ENCODE measurements around the gene DUSP22. TPM values are rescaled to one million over a fixed set of nuclear protein-coding genes. Genes with fewer than 3 reads are reported as not detected.

The DUSP22 gene
- total and polyA plus RNA-seq, 2 experiments from 2014 or later = 12.8 to 36.8 TPM

GRCh38 chr6:277746-278145, 14.5 kb upstream of the DUSP22 start:
- Histone ChIP-seq H3K36me3 (ENCODE audit: insufficient read depth) (no peaks in the 10 kb centered on the region), H3K4me2 (no peak overlapping the region), H3K9me2 (ENCODE audit: insufficient read depth) (no peaks in the 10 kb centered on the region; the same call in 1 of the 2 replicates), H3K27me3 (ENCODE audit: insufficient read depth) (no peaks in the 10 kb centered on the region), H3K4me1 (ENCODE audit: insufficient read depth) (no peaks in the 10 kb centered on the region), H3K27ac (ENCODE audit: low read depth) (no peak overlapping the region), H3K79me2 (replicated peaks; ENCODE audit: insufficient read depth) (no peaks in the 10 kb centered on the region), H2AFZ (no peak overlapping the region), H3F3A (replicated peaks; ENCODE audit: low read depth) (no peaks in the 10 kb centered on the region), H4K20me1 (replicated peaks; ENCODE audit: insufficient read depth) (no peaks in the 10 kb centered on the region), H3K4me3 (no peak overlapping the region)
- H3K36me3 Mint-ChIP-seq (ENCODE audit: low read depth) = no peaks in the 10 kb centered on the region
- peaks cover 6% of the 10 kb centered on the region for H3K27me3 Mint-ChIP-seq (ENCODE audit: insufficient read depth, low read depth, poor library complexity)
- H3K4me1 Mint-ChIP-seq = no peaks in the 10 kb centered on the region
- TF ChIP-seq CTCF (conservative IDR thresholded peaks at IDR 0.05; ENCODE audit: low read depth in 2 of 2) = no peak
- TF ChIP-seq REST (IDR thresholded peaks at IDR 0.05; ENCODE audit: unreplicated experiment) = no peak
- no peak for TF ChIP-seq ETS1 (IDR thresholded peaks at IDR 0.05)
- TF ChIP-seq, protein P1, sequence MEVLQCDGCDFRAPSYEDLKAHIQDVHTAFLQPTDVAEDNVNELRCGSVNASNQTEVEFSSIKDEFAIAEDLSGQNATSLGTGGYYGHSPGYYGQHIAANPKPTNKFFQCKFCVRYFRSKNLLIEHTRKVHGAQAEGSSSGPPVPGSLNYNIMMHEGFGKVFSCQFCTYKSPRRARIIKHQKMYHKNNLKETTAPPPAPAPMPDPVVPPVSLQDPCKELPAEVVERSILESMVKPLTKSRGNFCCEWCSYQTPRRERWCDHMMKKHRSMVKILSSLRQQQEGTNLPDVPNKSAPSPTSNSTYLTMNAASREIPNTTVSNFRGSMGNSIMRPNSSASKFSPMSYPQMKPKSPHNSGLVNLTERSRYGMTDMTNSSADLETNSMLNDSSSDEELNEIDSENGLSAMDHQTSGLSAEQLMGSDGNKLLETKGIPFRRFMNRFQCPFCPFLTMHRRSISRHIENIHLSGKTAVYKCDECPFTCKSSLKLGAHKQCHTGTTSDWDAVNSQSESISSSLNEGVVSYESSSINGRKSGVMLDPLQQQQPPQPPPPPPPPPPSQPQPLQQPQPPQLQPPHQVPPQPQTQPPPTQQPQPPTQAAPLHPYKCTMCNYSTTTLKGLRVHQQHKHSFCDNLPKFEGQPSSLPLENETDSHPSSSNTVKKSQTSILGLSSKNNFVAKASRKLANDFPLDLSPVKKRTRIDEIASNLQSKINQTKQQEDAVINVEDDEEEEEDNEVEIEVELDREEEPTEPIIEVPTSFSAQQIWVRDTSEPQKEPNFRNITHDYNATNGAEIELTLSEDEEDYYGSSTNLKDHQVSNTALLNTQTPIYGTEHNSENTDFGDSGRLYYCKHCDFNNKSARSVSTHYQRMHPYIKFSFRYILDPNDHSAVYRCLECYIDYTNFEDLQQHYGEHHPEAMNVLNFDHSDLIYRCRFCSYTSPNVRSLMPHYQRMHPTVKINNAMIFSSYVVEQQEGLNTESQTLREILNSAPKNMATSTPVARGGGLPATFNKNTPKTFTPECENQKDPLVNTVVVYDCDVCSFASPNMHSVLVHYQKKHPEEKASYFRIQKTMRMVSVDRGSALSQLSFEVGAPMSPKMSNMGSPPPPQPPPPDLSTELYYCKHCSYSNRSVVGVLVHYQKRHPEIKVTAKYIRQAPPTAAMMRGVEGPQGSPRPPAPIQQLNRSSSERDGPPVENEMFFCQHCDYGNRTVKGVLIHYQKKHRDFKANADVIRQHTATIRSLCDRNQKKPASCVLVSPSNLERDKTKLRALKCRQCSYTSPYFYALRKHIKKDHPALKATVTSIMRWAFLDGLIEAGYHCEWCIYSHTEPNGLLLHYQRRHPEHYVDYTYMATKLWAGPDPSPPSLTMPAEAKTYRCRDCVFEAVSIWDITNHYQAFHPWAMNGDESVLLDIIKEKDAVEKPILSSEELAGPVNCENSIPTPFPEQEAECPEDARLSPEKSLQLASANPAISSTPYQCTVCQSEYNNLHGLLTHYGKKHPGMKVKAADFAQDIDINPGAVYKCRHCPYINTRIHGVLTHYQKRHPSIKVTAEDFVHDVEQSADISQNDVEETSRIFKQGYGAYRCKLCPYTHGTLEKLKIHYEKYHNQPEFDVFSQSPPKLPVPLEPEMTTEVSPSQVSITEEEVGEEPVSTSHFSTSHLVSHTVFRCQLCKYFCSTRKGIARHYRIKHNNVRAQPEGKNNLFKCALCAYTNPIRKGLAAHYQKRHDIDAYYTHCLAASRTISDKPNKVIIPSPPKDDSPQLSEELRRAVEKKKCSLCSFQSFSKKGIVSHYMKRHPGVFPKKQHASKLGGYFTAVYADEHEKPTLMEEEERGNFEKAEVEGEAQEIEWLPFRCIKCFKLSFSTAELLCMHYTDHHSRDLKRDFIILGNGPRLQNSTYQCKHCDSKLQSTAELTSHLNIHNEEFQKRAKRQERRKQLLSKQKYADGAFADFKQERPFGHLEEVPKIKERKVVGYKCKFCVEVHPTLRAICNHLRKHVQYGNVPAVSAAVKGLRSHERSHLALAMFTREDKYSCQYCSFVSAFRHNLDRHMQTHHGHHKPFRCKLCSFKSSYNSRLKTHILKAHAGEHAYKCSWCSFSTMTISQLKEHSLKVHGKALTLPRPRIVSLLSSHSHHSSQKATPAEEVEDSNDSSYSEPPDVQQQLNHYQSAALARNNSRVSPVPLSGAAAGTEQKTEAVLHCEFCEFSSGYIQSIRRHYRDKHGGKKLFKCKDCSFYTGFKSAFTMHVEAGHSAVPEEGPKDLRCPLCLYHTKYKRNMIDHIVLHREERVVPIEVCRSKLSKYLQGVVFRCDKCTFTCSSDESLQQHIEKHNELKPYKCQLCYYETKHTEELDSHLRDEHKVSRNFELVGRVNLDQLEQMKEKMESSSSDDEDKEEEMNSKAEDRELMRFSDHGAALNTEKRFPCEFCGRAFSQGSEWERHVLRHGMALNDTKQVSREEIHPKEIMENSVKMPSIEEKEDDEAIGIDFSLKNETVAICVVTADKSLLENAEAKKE (CRISPR knock-in tag; IDR thresholded peaks at IDR 0.05) = no peak
- no peak for TF ChIP-seq EZH2phosphoT487 (IDR thresholded peaks at IDR 0.05; ENCODE audit: unreplicated experiment)
- no peak for TF ChIP-seq STAT1 (IDR thresholded peaks at IDR 0.05; ENCODE audit: unreplicated experiment)
- no peak for TF ChIP-seq ZNF114 (CRISPR knock-in tag; IDR thresholded peaks at IDR 0.05)
- TF ChIP-seq NANOG (IDR thresholded peaks at IDR 0.05; ENCODE audit: borderline replicate concordance) = no peak
- TF ChIP-seq CREB1 (CRISPR knock-in tag; IDR thresholded peaks at IDR 0.05; ENCODE audit: low read depth) = no peak
- TF ChIP-seq ZNF331 (CRISPR knock-in tag; IDR thresholded peaks at IDR 0.05; ENCODE audit: low read depth) = no peak
- no peak for TF ChIP-seq JUNB (IDR thresholded peaks at IDR 0.05; ENCODE audit: unreplicated experiment)
- TF ChIP-seq POLR2AphosphoS5 (IDR thresholded peaks at IDR 0.05; ENCODE audit: low read depth) = no peak
- no peak for TF ChIP-seq EZH2 (IDR thresholded peaks at IDR 0.05; ENCODE audit: low read depth, unreplicated experiment)
- H3K4me3 Mint-ChIP-seq = no peak overlapping the region
- DNase-seq (ENCODE audit: low spot score) (no peak), ATAC-seq (no peak)
- peaks cover 54% of the 10 kb centered on the region for H3K9me3 Mint-ChIP-seq
- H3K27ac Mint-ChIP-seq = no peak overlapping the region
